ENCODE data around the gene JAK1.

DNA sequence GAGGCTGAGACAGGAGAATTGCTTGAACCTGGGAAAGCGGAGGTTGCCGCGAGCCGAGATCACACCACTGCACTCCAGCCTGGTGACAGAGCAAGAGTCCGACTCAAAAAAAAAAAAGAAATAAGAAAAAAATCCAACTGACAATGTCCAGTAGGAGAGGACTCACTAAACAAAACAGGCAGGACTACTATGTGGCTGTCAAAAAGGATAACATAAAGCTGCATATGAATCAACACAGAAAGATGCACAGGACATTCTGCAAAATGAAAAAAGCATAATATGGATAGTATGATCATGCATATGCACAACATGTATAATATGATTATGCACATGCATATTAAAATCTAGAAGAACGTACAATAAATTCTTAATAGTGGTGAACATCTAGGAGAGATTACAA, 80.7 kb downstream of the JAK1 start:
- TF ChIP-seq, protein P1, sequence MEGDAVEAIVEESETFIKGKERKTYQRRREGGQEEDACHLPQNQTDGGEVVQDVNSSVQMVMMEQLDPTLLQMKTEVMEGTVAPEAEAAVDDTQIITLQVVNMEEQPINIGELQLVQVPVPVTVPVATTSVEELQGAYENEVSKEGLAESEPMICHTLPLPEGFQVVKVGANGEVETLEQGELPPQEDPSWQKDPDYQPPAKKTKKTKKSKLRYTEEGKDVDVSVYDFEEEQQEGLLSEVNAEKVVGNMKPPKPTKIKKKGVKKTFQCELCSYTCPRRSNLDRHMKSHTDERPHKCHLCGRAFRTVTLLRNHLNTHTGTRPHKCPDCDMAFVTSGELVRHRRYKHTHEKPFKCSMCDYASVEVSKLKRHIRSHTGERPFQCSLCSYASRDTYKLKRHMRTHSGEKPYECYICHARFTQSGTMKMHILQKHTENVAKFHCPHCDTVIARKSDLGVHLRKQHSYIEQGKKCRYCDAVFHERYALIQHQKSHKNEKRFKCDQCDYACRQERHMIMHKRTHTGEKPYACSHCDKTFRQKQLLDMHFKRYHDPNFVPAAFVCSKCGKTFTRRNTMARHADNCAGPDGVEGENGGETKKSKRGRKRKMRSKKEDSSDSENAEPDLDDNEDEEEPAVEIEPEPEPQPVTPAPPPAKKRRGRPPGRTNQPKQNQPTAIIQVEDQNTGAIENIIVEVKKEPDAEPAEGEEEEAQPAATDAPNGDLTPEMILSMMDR (IDR thresholded peaks at IDR 0.05): no peak
- no peak for TF ChIP-seq POLR2A (IDR thresholded peaks at IDR 0.05)
